COLO668 (cell line): ENCODE data around the gene TNPO3.
A peak's percentile ranks its signal among the peaks of the same experiment; 100 is the strongest.
"Not testable (repeated sequence)": the region's sequence is repeated elsewhere in the genome, so short reads cannot be mapped to it uniquely, and the experiment has no call there.

Experiments used
- DNase-seq: peaks from one replicate; lab custom pipeline; 2025; ENCODE audit not compliant: unreplicated experiment; lab: John Stamatoyannopoulos, UW

TNPO3 gene

GRCh38 chr7:128924707-128925588 lies 130.0 kb downstream of the TNPO3 start:
- DNase-seq, result no peak

- peak; percentile 35 for DNase-seq
Measured at GRCh38 chr7:128923411-128923800, 131.5 kb downstream of the TNPO3 start.

GRCh38 chr7:128922496-128923410 lies 132.2 kb downstream of the TNPO3 start:
- DNase-seq, result no peak

- no peak for DNase-seq
Measured at GRCh38 chr7:128921866-128922440, 133.0 kb downstream of the TNPO3 start.

GRCh38 chr7:128920913-128921582 lies 133.9 kb downstream of the TNPO3 start:
- no peak for DNase-seq

- DNase-seq, result no peak
Measured at GRCh38 chr7:128919881-128920799, 134.8 kb downstream of the TNPO3 start.

GRCh38 chr7:128919241-128919640 lies 135.7 kb downstream of the TNPO3 start:
- DNase-seq, result no peak

- no peak for DNase-seq
Measured at GRCh38 chr7:128918016-128918665, 136.8 kb downstream of the TNPO3 start.

- no peak for DNase-seq
Measured at GRCh38 chr7:128917122-128917521, 137.8 kb downstream of the TNPO3 start.

GRCh38 chr7:128916643-128916915 lies 138.3 kb downstream of the TNPO3 start:
- DNase-seq, result no peak

- no peak for DNase-seq
Measured at GRCh38 chr7:128915841-128916642, 138.9 kb downstream of the TNPO3 start.

- DNase-seq, result no peak
Measured at GRCh38 chr7:128915271-128915819, 139.6 kb downstream of the TNPO3 start.

- no peak for DNase-seq
Measured at GRCh38 chr7:128914566-128915151, 140.3 kb downstream of the TNPO3 start.

- no peak for DNase-seq
Measured at GRCh38 chr7:128913870-128914565, 140.9 kb downstream of the TNPO3 start.

GRCh38 chr7:128912709-128913495 lies 142.0 kb downstream of the TNPO3 start:
- not testable (repeated sequence) for DNase-seq

GRCh38 chr7:128912281-128912680 lies 142.6 kb downstream of the TNPO3 start:
- DNase-seq, result no peak
